IPS DF 19.7 (cell line): ENCODE results near the gene POLL.

ENCODE experiments used
- DNase-seq: peaks from one replicate; pipeline ENCODE4 v3.0.0-alpha.2; 2013; ENCODE audit warnings: low read depth, low spot score

POLL gene

GRCh38 chr10:101573885-101574753 lies 13.9 kb downstream of the POLL start:
- DNase-seq, result no peak

GRCh38 chr10:101572785-101573184 lies 15.3 kb downstream of the POLL start:
- DNase-seq, result no peak

- no peak for DNase-seq
These were observed 15.9 kb downstream of the POLL start for GRCh38 chr10:101572126-101572525.

GRCh38 chr10:101571271-101571925 lies 16.7 kb downstream of the POLL start:
- DNase-seq, result no peak

GRCh38 chr10:101570428-101571270 lies 17.4 kb downstream of the POLL start:
- DNase-seq, result no peak

GRCh38 chr10:101569622-101570427 lies 18.2 kb downstream of the POLL start:
- no peak for DNase-seq

GRCh38 chr10:101569323-101569621 lies 18.8 kb downstream of the POLL start:
- DNase-seq, result no peak

GRCh38 chr10:101568054-101568745 lies 19.9 kb downstream of the POLL start:
- DNase-seq, result no peak

- no peak for DNase-seq
These were observed 20.7 kb downstream of the POLL start for GRCh38 chr10:101567165-101568006.

GRCh38 chr10:101566333-101567164 lies 21.5 kb downstream of the POLL start:
- no peak for DNase-seq

GRCh38 chr10:101565936-101566332 lies 22.1 kb downstream of the POLL start:
- DNase-seq, result no peak

- no peak for DNase-seq
These were observed 22.6 kb downstream of the POLL start for GRCh38 chr10:101565370-101565900.

- no peak for DNase-seq
These were observed 23.5 kb downstream of the POLL start for GRCh38 chr10:101564490-101564991.

- DNase-seq, result no peak
These were observed 24.5 kb downstream of the POLL start for GRCh38 chr10:101563497-101564040.

GRCh38 chr10:101563007-101563406 lies 25.1 kb downstream of the POLL start:
- no peak for DNase-seq

GRCh38 chr10:101562231-101562630 lies 25.8 kb downstream of the POLL start:
- DNase-seq, result no peak

GRCh38 chr10:101561068-101561915 lies 26.8 kb downstream of the POLL start:
- no peak for DNase-seq
